Endodermal cell (in vitro differentiated cells): Measurements from ENCODE around the gene SMIM15. TPM values are rescaled to one million over a fixed set of nuclear protein-coding genes. Genes with fewer than 3 reads are reported as not detected.

Source experiments
- DNase-seq: peaks from one replicate; pipeline ENCODE4 v3.0.0-alpha.2; 2017
- H3K27ac ChIP-seq: 2 replicates; pipeline ENCODE4 v1.5.1; 2013; ENCODE audit warnings: mild to moderate bottlenecking, low read depth, low read length, moderate library complexity
- H3K27me3 ChIP-seq: 2 replicates; pipeline ENCODE4 v1.6.1; 2013; ENCODE audit warnings: mild to moderate bottlenecking, low read length, moderate library complexity; ENCODE audit not compliant: insufficient read depth, control insufficient read depth, poor library complexity, severe bottlenecking
- H3K36me3 ChIP-seq: 2 replicates; pipeline ENCODE4 v1.7.0; 2013; ENCODE audit warnings: mild to moderate bottlenecking, low read length, moderate library complexity; ENCODE audit not compliant: control insufficient read depth, insufficient read depth
- H3K4me1 ChIP-seq: one replicate; pipeline ENCODE4 v1.7.0; 2013; ENCODE audit warnings: low read length; ENCODE audit not compliant: control insufficient read depth, insufficient read depth
- H3K4me3 ChIP-seq: 2 replicates; pipeline ENCODE4 v1.5.1; 2013; ENCODE audit warnings: mild to moderate bottlenecking, low read length, moderate library complexity
- H3K9ac ChIP-seq: 2 replicates; pipeline ENCODE4 v1.6.1; 2013; ENCODE audit warnings: mild to moderate bottlenecking, low read length, moderate library complexity; ENCODE audit not compliant: poor library complexity, severe bottlenecking; ENCODE audit errors: extremely low read depth
- H3K9me3 ChIP-seq: 2 replicates; pipeline ENCODE4 v1.6.1; 2013; ENCODE audit warnings: mild to moderate bottlenecking, low read length, moderate library complexity; ENCODE audit not compliant: control insufficient read depth
- H3K27ac Mint-ChIP-seq: 2 replicates; pipeline ENCODE4 v1.8.0; 2020; ENCODE audit warnings: mixed read lengths
- H3K27me3 Mint-ChIP-seq: 2 replicates; pipeline ENCODE4 v1.8.0; 2021; ENCODE audit warnings: mild to moderate bottlenecking, mixed read lengths; ENCODE audit not compliant: insufficient read depth
- H3K36me3 Mint-ChIP-seq: 2 replicates; pipeline ENCODE4 v1.8.0; 2020; ENCODE audit warnings: low read depth, mixed read lengths
- H3K4me1 Mint-ChIP-seq: 2 replicates; pipeline ENCODE4 v1.8.0; 2020; ENCODE audit warnings: mixed read lengths
- H3K4me3 Mint-ChIP-seq: 2 replicates; pipeline ENCODE4 v1.8.0; 2020; ENCODE audit warnings: mild to moderate bottlenecking, moderate library complexity, mixed read lengths
- H3K9me3 Mint-ChIP-seq: 2 replicates; pipeline ENCODE4 v1.8.0; 2020; ENCODE audit warnings: mild to moderate bottlenecking, mixed read lengths
- CTCF ChIP-seq: fragments of 200-600 bp; sonication (generic); conservative IDR thresholded peaks from 2 replicates; pipeline ENCODE4 v1.5.0; 2021; ENCODE audit warnings: antibody characterized with exemption, mild to moderate bottlenecking
- WGBS, 2 experiments: methylation state at CpG; one replicate each; pipeline versions ENCODE4 v1.1.5 to v1.1.7; 2013; ENCODE audit warnings: missing lambda C conversion rate in 2 of 2, mixed read lengths in 1 of 2; ENCODE audit not compliant: insufficient coverage in 1 of 2, insufficient read length in 1 of 2; 5-methylcytosine and 5-hydroxymethylcytosine counted together
- total RNA-seq, 2 donors: library from RNA; stranded (reverse); fragmentation: NEBNext Ultra II Directional in 1 of 2; extraction: Animal tissue kit (Norgen Biotek cat#: 25700) in 1 of 2; gene quantifications; 2 replicates in 1 of 2; 3 replicates in 1 of 2; pipeline ENCODE4 v1.2.1, GENCODE V29; 2021

Gene SMIM15
- total RNA-seq, 2 donors from 2014 or later, result 54.7 to 61.2 TPM

GRCh38 chr5:61123145-61123544 lies 39.1 kb downstream of the SMIM15 start:
- Mint-ChIP-seq H3K27ac (no peak overlapping the region), H3K9me3 (no peaks in the 10 kb centered on the region)
- no peak for DNase-seq

GRCh38 chr5:61120534-61120933 lies 41.7 kb downstream of the SMIM15 start:
- Histone ChIP-seq H3K4me3 (no peak overlapping the region), H3K36me3 (no peaks in the 10 kb centered on the region), H3K27me3 (no peaks in the 10 kb centered on the region), H3K9ac (no peak overlapping the region), H3K27ac (no peak overlapping the region), H3K4me1 (no peaks in the 10 kb centered on the region), H3K9me3 (no peaks in the 10 kb centered on the region)
- no peak overlapping the region for H3K4me3 Mint-ChIP-seq
- no peak for TF ChIP-seq CTCF
- no peaks in the 10 kb centered on the region for H3K9me3 Mint-ChIP-seq
- DNase-seq, result no peak
- no peaks in the 10 kb centered on the region for H3K36me3 Mint-ChIP-seq
- no peaks in the 10 kb centered on the region for H3K27me3 Mint-ChIP-seq
- no peak overlapping the region for H3K27ac Mint-ChIP-seq
- H3K4me1 Mint-ChIP-seq, result no peaks in the 10 kb centered on the region
- 80% methylated on average over 1 of the region's 1 CpG; no CpG with 5 or more reads in 1 of the 2 experiments for WGBS, 2 experiments

More at GRCh38 chr5:61123145-61123544, 39.1 kb downstream of the SMIM15 start:
- H3K27me3 Mint-ChIP-seq, result no peaks in the 10 kb centered on the region
- Histone ChIP-seq H3K27me3 (no peaks in the 10 kb centered on the region), H3K4me1 (no peaks in the 10 kb centered on the region), H3K9ac (no peak overlapping the region), H3K36me3 (no peaks in the 10 kb centered on the region), H3K9me3 (no peaks in the 10 kb centered on the region), H3K4me3 (no peak overlapping the region), H3K27ac (no peak overlapping the region)
- TF ChIP-seq CTCF, result no peak
- no peaks in the 10 kb centered on the region for H3K4me1 Mint-ChIP-seq
- no peak overlapping the region for H3K4me3 Mint-ChIP-seq
- WGBS, 2 experiments, result 85 to 100% methylated on average over 3 to 4 of the region's 4 CpGs
- no peaks in the 10 kb centered on the region for H3K36me3 Mint-ChIP-seq

- Histone ChIP-seq H3K9me3 (no peaks in the 10 kb centered on the region), H3K27me3 (no peaks in the 10 kb centered on the region), H3K36me3 (no peaks in the 10 kb centered on the region), H3K4me1 (no peaks in the 10 kb centered on the region), H3K4me3 (no peak overlapping the region), H3K9ac (no peak overlapping the region), H3K27ac (no peak overlapping the region)
- 71 to 100% methylated on average over 1 of the region's 1 CpG for WGBS, 2 experiments
- Mint-ChIP-seq H3K9me3 (no peaks in the 10 kb centered on the region), H3K27ac (no peak overlapping the region), H3K36me3 (no peaks in the 10 kb centered on the region), H3K4me1 (no peaks in the 10 kb centered on the region), H3K4me3 (no peak overlapping the region), H3K27me3 (no peaks in the 10 kb centered on the region)
- DNase-seq, result no peak
- TF ChIP-seq CTCF, result no peak
These were observed 43.2 kb downstream of the SMIM15 start for GRCh38 chr5:61119066-61119465.
